ENCODE results near the gene SENP5. TPM values are rescaled to one million over a fixed set of nuclear protein-coding genes. Genes with fewer than 3 reads are reported as not detected.
A peak's percentile ranks its signal among the peaks of the same experiment; 100 is the strongest.
"Not testable (repeated sequence)": the region's sequence is repeated elsewhere in the genome, so short reads cannot be mapped to it uniquely, and the experiment has no call there.

SENP5 gene
- 10 to 100 TPM; 77.0 to 98.7 (median 78.0) TPM for total RNA-seq
- 68.2 TPM for total RNA-seq (2013)

GRCh38 chr3:196867507-196868296 lies at the start of gene SENP5:
Gene SENP5 (plus strand): TSS chr3:196867920. CDS start chr3:196885182, 17,262 bp downstream.
- H3K27me3 ChIP-seq (ENCODE audit: control insufficient read depth, insufficient read depth, low read length) = no peaks in the 10 kb centered on the region
- Mint-ChIP-seq H3K9me3 (no peaks in the 10 kb centered on the region), H3K36me3 (no peaks in the 10 kb centered on the region), H3K4me3 (peak within 1 kb of the TSS; percentile 94), H3K27me3 (ENCODE audit: low read depth in 2 of 2) (no peaks in the 10 kb centered on the region), H3K4me1 (peaks cover 11 to 14% of the 10 kb centered on the region in 2 donors), H3K27ac (peak within 1 kb of the TSS; percentile 93 to 94)
- ATAC-seq (peak; percentile 94 to 98 (median 96)), DNase-seq (peak; percentile 88 to 95)
- under 1% methylated on average over 93 of the region's 93 CpGs for WGBS (ENCODE audit: insufficient coverage)
- H3K4me3 ChIP-seq (ENCODE audit: low read length) = peak within 1 kb of the TSS; percentile 88
- H3K4me1 ChIP-seq (ENCODE audit: control insufficient read depth, insufficient read depth, low read length) = peaks cover 21% of the 10 kb centered on the region
- H3K27ac ChIP-seq (ENCODE audit: low read length) = peak within 1 kb of the TSS; percentile 90
- peaks cover 2% of the 10 kb centered on the region for H3K36me3 ChIP-seq (ENCODE audit: control insufficient read depth, insufficient read depth, low read length)
- no peak for TF ChIP-seq CTCF (IDR thresholded peaks at IDR 0.05)
- no peaks in the 10 kb centered on the region for H3K9me3 ChIP-seq (ENCODE audit: control insufficient read depth, insufficient read depth, low read length)
- intact Hi-C loops (cut with micrococcal nuclease) = loop anchor here (1.0 to 5.0 kb wide), 2 partner anchors 75 to 300 kb away; partner anchors contain the start of genes FBXO45, NCBP2 and WDR53

GRCh38 chr3:196821806-196822355 lies 45.8 kb upstream of the SENP5 start:
- H3K27me3 ChIP-seq (ENCODE audit: control insufficient read depth, insufficient read depth, low read length) = no peaks in the 10 kb centered on the region
- peaks cover 6% of the 10 kb centered on the region for H3K36me3 Mint-ChIP-seq
- H3K4me1 Mint-ChIP-seq = no peaks in the 10 kb centered on the region
- H3K36me3 ChIP-seq (ENCODE audit: control insufficient read depth, insufficient read depth, low read length) = peaks cover 67% of the 10 kb centered on the region
- no peak overlapping the region for H3K27ac ChIP-seq (ENCODE audit: low read length)
- H3K4me3 Mint-ChIP-seq = no peak overlapping the region
- H3K27ac Mint-ChIP-seq = no peak overlapping the region
- H3K9me3 Mint-ChIP-seq = no peaks in the 10 kb centered on the region
- H3K4me1 ChIP-seq (ENCODE audit: control insufficient read depth, insufficient read depth, low read length) = no peaks in the 10 kb centered on the region
- intact Hi-C loops (cut with micrococcal nuclease) = no loop called here
- DNase-seq (no peak), ATAC-seq (no peak)
- no peak overlapping the region for H3K4me3 ChIP-seq (ENCODE audit: low read length)
- no peak for TF ChIP-seq CTCF (IDR thresholded peaks at IDR 0.05)
- 95% methylated on average over 4 of the region's 6 CpGs for WGBS (ENCODE audit: insufficient coverage)
- H3K27me3 Mint-ChIP-seq (ENCODE audit: low read depth in 2 of 2) = no peaks in the 10 kb centered on the region
- no peaks in the 10 kb centered on the region for H3K9me3 ChIP-seq (ENCODE audit: control insufficient read depth, insufficient read depth, low read length)

- H3K9me3 Mint-ChIP-seq; H3K4me3 Mint-ChIP-seq; H3K4me1 Mint-ChIP-seq; H3K9me3 ChIP-seq (ENCODE audit: control insufficient read depth, insufficient read depth, low read length); intact Hi-C loops (cut with micrococcal nuclease); ATAC-seq; H3K4me1 ChIP-seq (ENCODE audit: control insufficient read depth, insufficient read depth, low read length); DNase-seq; H3K27ac ChIP-seq (ENCODE audit: low read length); H3K27me3 ChIP-seq (ENCODE audit: control insufficient read depth, insufficient read depth, low read length); H3K27me3 Mint-ChIP-seq (ENCODE audit: low read depth in 2 of 2); H3K4me3 ChIP-seq (ENCODE audit: low read length); H3K36me3 Mint-ChIP-seq: not testable (repeated sequence)
- 100% methylated on average over 1 of the region's 3 CpGs for WGBS (ENCODE audit: insufficient coverage)
- H3K36me3 ChIP-seq (ENCODE audit: control insufficient read depth, insufficient read depth, low read length) = peaks cover 29% of the 10 kb centered on the region
- peak overlapping the region in 1 of 2 donors; percentile 37 for H3K27ac Mint-ChIP-seq
These were observed 38.1 kb upstream of the SENP5 start for GRCh38 chr3:196829651-196830050.

- intact Hi-C loops (cut with micrococcal nuclease) = loop anchor here (5.0 kb wide), 2 partner anchors 192 to 352 kb away; partner anchors contain the start of gene MELTF
These were observed 32.6 kb upstream of the SENP5 start for GRCh38 chr3:196835086-196835485.

GRCh38 chr3:196836626-196837025 lies 31.1 kb upstream of the SENP5 start:
- WGBS (ENCODE audit: insufficient coverage) = 100% methylated on average over 1 of the region's 1 CpG
- H3K4me1 ChIP-seq (ENCODE audit: control insufficient read depth, insufficient read depth, low read length); H3K4me3 Mint-ChIP-seq; H3K9me3 ChIP-seq (ENCODE audit: control insufficient read depth, insufficient read depth, low read length); ATAC-seq; H3K27me3 ChIP-seq (ENCODE audit: control insufficient read depth, insufficient read depth, low read length); H3K27ac Mint-ChIP-seq; H3K9me3 Mint-ChIP-seq; H3K27me3 Mint-ChIP-seq (ENCODE audit: low read depth in 2 of 2); DNase-seq; H3K4me1 Mint-ChIP-seq; H3K36me3 Mint-ChIP-seq; H3K36me3 ChIP-seq (ENCODE audit: control insufficient read depth, insufficient read depth, low read length); H3K27ac ChIP-seq (ENCODE audit: low read length); H3K4me3 ChIP-seq (ENCODE audit: low read length): not testable (repeated sequence)
- intact Hi-C loops (cut with micrococcal nuclease) = loop anchor here (5.0 kb wide), 2 partner anchors 191 to 351 kb away; partner anchors contain the start of gene MELTF

More at GRCh38 chr3:196835086-196835485, 32.6 kb upstream of the SENP5 start:
- no peak for TF ChIP-seq CTCF (IDR thresholded peaks at IDR 0.05)
- Histone ChIP-seq H3K36me3 (ENCODE audit: control insufficient read depth, insufficient read depth, low read length) (peaks cover 11% of the 10 kb centered on the region), H3K27me3 (ENCODE audit: control insufficient read depth, insufficient read depth, low read length) (no peaks in the 10 kb centered on the region), H3K4me3 (ENCODE audit: low read length) (no peak overlapping the region), H3K27ac (ENCODE audit: low read length) (no peak overlapping the region), H3K9me3 (ENCODE audit: control insufficient read depth, insufficient read depth, low read length) (no peaks in the 10 kb centered on the region), H3K4me1 (ENCODE audit: control insufficient read depth, insufficient read depth, low read length) (no peaks in the 10 kb centered on the region)
- no peak for DNase-seq
- no peaks in the 10 kb centered on the region for H3K4me1 Mint-ChIP-seq
- H3K27me3 Mint-ChIP-seq (ENCODE audit: low read depth in 2 of 2) = no peaks in the 10 kb centered on the region
- H3K36me3 Mint-ChIP-seq = no peaks in the 10 kb centered on the region
- WGBS (ENCODE audit: insufficient coverage) = 88% methylated on average over 8 of the region's 8 CpGs
- H3K27ac Mint-ChIP-seq = no peak overlapping the region
- H3K9me3 Mint-ChIP-seq = no peaks in the 10 kb centered on the region
- H3K4me3 Mint-ChIP-seq = no peak overlapping the region
- no peak for ATAC-seq

Data from natural killer cell (primary cell).